Keratinocyte (primary cell): ENCODE data around the gene ABLIM2. TPM values are rescaled to one million over a fixed set of nuclear protein-coding genes. Genes with fewer than 3 reads are reported as not detected.

Source experiments
- DNase-seq: peaks from one replicate; pipeline ENCODE4 v3.0.0-alpha.2; 2011; ENCODE audit warnings: low read depth, missing footprints, low spot score
- FAIRE-seq: peaks from 2 replicates; lab custom pipeline; 2011; peaks lifted over from hg19 to GRCh38; lab: Jason Lieb, UNC
- H2AFZ ChIP-seq: 2 replicates; pipeline ENCODE4 v1.6.0; 2012; ENCODE audit warnings: low read length, control low read depth, inconsistent platforms; ENCODE audit not compliant: control insufficient read depth
- H3K27ac ChIP-seq: 2 replicates; pipeline ENCODE4 v1.5.1; 2011; ENCODE audit warnings: low read length; ENCODE audit not compliant: control insufficient read depth, insufficient read depth
- H3K27me3 ChIP-seq: 3 replicates; pipeline ENCODE4 v1.6.0; 2011; ENCODE audit warnings: low read length; ENCODE audit not compliant: control insufficient read depth, insufficient read depth; ENCODE audit errors: extremely low read depth
- H3K36me3 ChIP-seq, 2 experiments: 2 replicates in 1 of 2; 3 replicates in 1 of 2; pipeline ENCODE4 v1.5.1; 2011; ENCODE audit warnings: low read length in 2 of 2, mild to moderate bottlenecking in 1 of 2; ENCODE audit not compliant: control insufficient read depth in 2 of 2, insufficient read depth in 2 of 2; ENCODE audit errors: extremely low read depth in 1 of 2
- H3K4me1 ChIP-seq: 3 replicates; pipeline ENCODE4 v1.5.1; 2011; ENCODE audit warnings: low read length; ENCODE audit not compliant: control insufficient read depth, insufficient read depth; ENCODE audit errors: extremely low read depth
- H3K4me2 ChIP-seq: 3 replicates; pipeline ENCODE4 v1.6.0; 2011; ENCODE audit warnings: low read depth, low read length; ENCODE audit not compliant: control insufficient read depth, insufficient read depth; ENCODE audit errors: extremely low read depth
- H3K4me3 ChIP-seq, 3 experiments: fragments of 200-600 bp in 1 of 3; sonication (generic) in 1 of 3; 2 replicates in 2 of 3; 3 replicates in 1 of 3; pipeline ENCODE4 v1.5.1; 2011 to 2016; ENCODE audit warnings: low read length in 3 of 3, mild to moderate bottlenecking in 3 of 3, control low read depth in 2 of 3, inconsistent platforms in 1 of 3, low read depth in 1 of 3, mixed read lengths in 1 of 3, mixed run types in 1 of 3, moderate library complexity in 1 of 3; ENCODE audit not compliant: control insufficient read depth in 2 of 3, insufficient read depth in 2 of 3; ENCODE audit errors: extremely low read depth in 1 of 3
- H3K79me2 ChIP-seq: 2 replicates; pipeline ENCODE4 v1.6.0; 2012; ENCODE audit warnings: low read length; ENCODE audit not compliant: control insufficient read depth, insufficient read depth
- H3K9ac ChIP-seq: 3 replicates; pipeline ENCODE4 v1.6.0; 2011; ENCODE audit warnings: low read length; ENCODE audit not compliant: control insufficient read depth, insufficient read depth; ENCODE audit errors: extremely low read depth
- H3K9me1 ChIP-seq: 3 replicates; pipeline ENCODE4 v1.6.0; 2011; ENCODE audit warnings: low read length; ENCODE audit not compliant: control insufficient read depth, insufficient read depth; ENCODE audit errors: extremely low read depth
- H3K9me3 ChIP-seq: 2 replicates; pipeline ENCODE4 v1.5.1; 2012; ENCODE audit warnings: low read depth, low read length; ENCODE audit not compliant: control insufficient read depth
- H4K20me1 ChIP-seq: 3 replicates; pipeline ENCODE4 v1.6.0; 2011; ENCODE audit warnings: low read length; ENCODE audit not compliant: control insufficient read depth, insufficient read depth; ENCODE audit errors: extremely low read depth
- CTCF ChIP-seq, 3 experiments: IDR thresholded peaks in 1 of 3; conservative IDR thresholded peaks in 1 of 3; optimal IDR thresholded peaks in 1 of 3; 2 replicates in 2 of 3; 3 replicates in 1 of 3; pipeline versions ENCODE3 to v1.5.1; 2011; ENCODE audit warnings: low read length in 3 of 3, mild to moderate bottlenecking in 3 of 3, moderate library complexity in 2 of 3, control low read depth in 1 of 3, inconsistent platforms in 1 of 3; ENCODE audit not compliant: insufficient read depth in 2 of 3; ENCODE audit errors: extremely low read depth in 1 of 3
- EZH2 ChIP-seq: IDR thresholded peaks from one replicate; pipeline ENCODE4 v1.6.1; 2012; ENCODE audit warnings: inconsistent platforms, mild to moderate bottlenecking, low read length, moderate library complexity
- dilution Hi-C: fragments of 300-500 bp; cut with MboI; formaldehyde crosslinking; loops from one replicate; pipeline ENCODE4 v1.7.0; 2020; ENCODE audit warnings: low sequenced_read_pairs; ENCODE audit not compliant: extremely low pct_ligation_motif_present
- polyA plus RNA-seq, 5 experiments: library from polyadenylated mRNA; depleted of rRNA in 3 of 5; stranded (reverse) in 3 of 5; stranded (forward) in 1 of 5; unstranded in 1 of 5; fragments of >200 nt; gene quantifications; 1 replicate in 1 of 5; 2 replicates in 3 of 5; 3 replicates in 1 of 5; pipeline versions ENCODE4 v1.2.1 to v1.2.3, GENCODE V29; 2011 to 2012; ENCODE audit warnings: missing spikeins in 2 of 5, low read depth in 1 of 5, low replicate concordance in 1 of 5

ABLIM2 gene
- polyA plus RNA-seq, 1 donor (not counting 4 experiments of a cell fraction or from before 2014, with no cell fraction given), result 0.94 TPM

- Histone ChIP-seq H4K20me1 (no peaks in the 10 kb centered on the region), H3K4me1 (no peaks in the 10 kb centered on the region), H3K36me3 (no peaks in the 10 kb centered on the region), H3K4me2 (no peak overlapping the region), H2AFZ (no peak overlapping the region), H3K27ac (no peak overlapping the region), H3K79me2 (no peaks in the 10 kb centered on the region), H3K4me3 (no peak overlapping the region), H3K9me3 (no peaks in the 10 kb centered on the region), H3K9ac (no peak overlapping the region), H3K27me3 (peaks cover 8% of the 10 kb centered on the region), H3K9me1 (no peaks in the 10 kb centered on the region)
- dilution Hi-C loops, result no loop called here
- TF ChIP-seq CTCF (optimal IDR thresholded peaks at IDR 0.05 in 1 of 3, IDR thresholded peaks at IDR 0.05 in 1 of 3, conservative IDR thresholded peaks at IDR 0.05 in 1 of 3; ENCODE audit: extremely low read depth in 1 of 3, insufficient read depth in 2 of 3, low read length in 3 of 3), result no peak
- no peak for DNase-seq
- no peak for FAIRE-seq
Observed at GRCh38 chr4:8038719-8039251, 119.8 kb downstream of the ABLIM2 start.

- Histone ChIP-seq H3K4me2 (no peak overlapping the region), H4K20me1 (no peaks in the 10 kb centered on the region), H3K27ac (no peak overlapping the region), H3K4me1 (no peaks in the 10 kb centered on the region), H3K79me2 (no peaks in the 10 kb centered on the region), H3K4me3 (no peak overlapping the region), H3K9me1 (no peaks in the 10 kb centered on the region), H3K9ac (no peak overlapping the region), H2AFZ (no peak overlapping the region), H3K27me3 (peaks cover 15% of the 10 kb centered on the region), H3K36me3 (no peaks in the 10 kb centered on the region), H3K9me3 (no peaks in the 10 kb centered on the region)
- DNase-seq, result no peak
- no peak for FAIRE-seq
- TF ChIP-seq CTCF (optimal IDR thresholded peaks at IDR 0.05 in 1 of 3, IDR thresholded peaks at IDR 0.05 in 1 of 3, conservative IDR thresholded peaks at IDR 0.05 in 1 of 3; ENCODE audit: extremely low read depth in 1 of 3, insufficient read depth in 2 of 3, low read length in 3 of 3) (no peak), EZH2 (no peak)
- dilution Hi-C loops, result no loop called here
Observed at GRCh38 chr4:8038083-8038482, 120.5 kb downstream of the ABLIM2 start.
